Bone marrow (tissue), 2 donors: ENCODE results near the gene SLC6A5.

Experiments used
- DNase-seq, 2 donors: peaks; one replicate each; lab custom pipeline; 2025; lab: John Stamatoyannopoulos, UW

Gene SLC6A5

DNA sequence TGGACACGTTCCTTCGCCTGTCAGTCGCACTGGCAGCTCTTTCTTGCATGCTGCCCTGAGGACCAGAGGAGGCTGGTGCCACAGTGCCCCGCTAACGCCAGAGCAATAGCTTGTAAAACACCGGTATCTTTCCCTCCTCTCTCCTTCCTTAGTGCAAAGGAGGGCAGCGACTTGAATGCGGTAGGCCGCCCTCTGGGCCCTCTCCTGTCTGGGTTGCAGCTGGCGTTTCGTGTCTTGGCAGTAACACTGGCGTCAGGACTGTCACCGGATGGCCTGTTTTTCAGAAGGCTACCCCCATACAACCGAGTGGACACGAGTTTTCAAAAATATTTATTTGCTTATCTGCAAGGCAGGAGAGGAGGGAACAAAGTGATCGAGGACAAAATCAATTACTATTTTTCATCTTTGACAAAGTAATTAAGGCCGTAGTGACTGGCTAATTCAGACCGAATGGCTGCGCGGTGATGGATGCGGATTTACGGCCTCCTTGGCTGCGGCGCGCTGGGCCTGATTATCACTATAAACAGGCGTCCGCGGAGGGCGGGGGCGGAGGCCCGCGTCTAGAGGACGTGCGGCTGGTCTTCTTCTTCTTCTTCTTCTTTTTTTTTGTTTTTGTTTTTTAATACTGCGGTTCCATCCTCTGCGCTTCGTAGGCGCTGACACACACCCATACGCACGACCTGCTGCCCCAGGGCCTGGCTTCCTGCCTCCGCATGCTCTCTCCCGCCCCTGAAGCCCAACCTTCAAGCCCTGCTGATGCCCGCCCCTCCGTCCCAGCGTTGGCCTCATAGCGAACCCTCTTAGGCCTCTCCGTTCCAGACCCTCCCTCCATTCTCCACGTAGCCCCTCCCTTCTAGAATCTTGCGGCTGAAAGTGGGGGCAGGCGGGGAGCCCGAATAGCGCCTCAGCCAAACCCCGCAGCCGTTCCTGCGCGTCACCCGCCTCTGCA, 2.9 kb upstream of the SLC6A5 start:
- no peak for DNase-seq

GRCh38 chr11:20597154-20597679, 2.2 kb upstream of the SLC6A5 start:
- DNase-seq: no peak

DNA sequence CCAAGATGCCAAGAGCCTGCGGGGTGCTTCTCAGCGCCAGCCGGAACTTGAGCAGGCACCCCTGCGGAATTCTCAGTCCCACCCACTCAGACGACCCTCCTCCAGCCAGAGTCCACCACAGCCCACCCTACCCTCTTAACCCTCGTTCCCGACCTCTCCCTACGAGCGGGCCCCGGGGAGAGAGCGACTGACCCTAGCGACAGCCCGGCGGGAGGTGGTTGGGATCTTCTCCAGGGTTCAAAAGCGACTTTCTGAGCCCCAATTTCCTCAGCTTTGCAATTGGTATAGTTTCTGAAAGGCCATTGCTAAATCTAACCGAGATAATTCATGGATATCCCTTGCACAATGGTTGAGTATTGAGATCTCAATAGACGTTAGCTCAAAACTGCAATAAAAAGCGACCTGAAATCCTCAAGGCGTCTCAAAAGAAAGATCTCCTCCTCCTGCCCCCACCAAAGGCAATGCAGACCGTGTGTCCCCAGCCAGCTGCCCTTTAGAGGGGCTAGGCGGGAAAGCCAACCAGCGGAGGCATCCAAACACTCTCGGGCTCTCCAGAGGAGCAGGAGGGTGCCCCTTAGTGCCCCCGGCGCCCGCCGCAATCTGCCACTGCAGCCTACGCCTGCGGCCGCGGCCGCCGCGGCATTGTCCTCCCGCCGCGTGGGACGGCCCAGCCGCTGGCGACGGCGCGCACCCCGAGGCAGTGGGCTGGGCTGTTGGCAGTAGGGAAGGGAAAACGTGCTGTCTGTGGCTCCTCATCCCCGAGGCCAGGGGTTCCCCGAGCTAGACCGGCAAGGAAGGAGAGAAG, 1.5 kb upstream of the SLC6A5 start:
- DNase-seq: no peak

GRCh38 chr11:20598492-20598891, 916 bp upstream of the SLC6A5 start:
- no peak for DNase-seq

DNA sequence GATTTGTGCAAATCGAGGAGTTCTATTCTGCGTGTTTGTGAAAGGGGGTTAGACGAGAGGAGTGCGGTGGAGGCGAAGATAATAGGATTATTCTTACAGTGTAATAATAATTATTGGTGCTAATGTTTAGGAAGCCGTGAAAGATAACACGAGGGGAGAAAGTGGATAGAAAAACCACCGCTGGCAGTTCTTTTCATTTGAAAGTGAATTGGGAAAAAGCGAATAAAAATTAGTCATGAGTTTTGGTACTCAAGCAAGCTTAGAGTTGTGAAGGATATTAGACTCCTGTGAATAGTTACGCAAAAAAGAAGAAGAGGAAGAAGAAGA, 575 bp downstream of the SLC6A5 start:
- no peak for DNase-seq

GRCh38 chr11:20600551-20600950, 1.1 kb downstream of the SLC6A5 start:
- no peak for DNase-seq

- no peak for DNase-seq
Measured at GRCh38 chr11:20601221-20601914, 2.0 kb downstream of the SLC6A5 start.

GRCh38 chr11:20604295-20604803, 4.9 kb downstream of the SLC6A5 start:
- DNase-seq: no peak

DNA sequence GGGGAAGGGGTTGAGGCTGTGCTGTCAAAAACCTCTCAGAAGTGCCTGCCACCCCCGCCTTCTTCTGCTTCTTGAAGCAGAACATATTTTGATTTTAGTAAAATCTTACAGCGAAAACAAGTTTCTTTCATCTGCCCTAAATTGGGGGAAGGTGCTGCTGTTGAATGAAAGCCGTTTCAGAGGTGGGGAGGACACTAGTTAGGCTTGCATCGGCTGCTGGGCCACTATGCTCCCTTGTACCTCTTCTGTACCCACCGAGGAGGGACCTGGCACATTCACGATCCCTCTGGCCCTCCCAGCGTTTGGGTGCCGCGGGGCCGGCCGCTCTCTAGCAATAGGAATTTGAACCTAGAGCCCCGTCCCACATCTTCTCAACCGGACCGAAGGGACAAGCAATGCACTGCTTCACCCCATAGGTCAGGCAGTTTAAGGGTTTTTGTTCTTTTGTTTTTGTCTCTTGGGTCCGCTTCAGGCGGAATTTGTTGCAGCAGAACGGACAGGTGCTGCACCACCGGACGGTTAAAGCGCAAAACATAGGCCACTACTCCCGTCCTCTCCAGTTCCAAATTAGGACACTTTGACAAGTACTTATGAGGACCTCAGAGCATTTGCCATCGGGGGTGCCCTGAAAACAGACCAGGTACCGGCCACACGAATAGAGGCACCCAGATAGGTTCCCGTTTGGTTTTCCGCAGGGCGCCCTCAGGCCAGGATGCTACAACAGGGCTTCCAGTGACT, 5.6 kb downstream of the SLC6A5 start:
- DNase-seq: no peak

DNA sequence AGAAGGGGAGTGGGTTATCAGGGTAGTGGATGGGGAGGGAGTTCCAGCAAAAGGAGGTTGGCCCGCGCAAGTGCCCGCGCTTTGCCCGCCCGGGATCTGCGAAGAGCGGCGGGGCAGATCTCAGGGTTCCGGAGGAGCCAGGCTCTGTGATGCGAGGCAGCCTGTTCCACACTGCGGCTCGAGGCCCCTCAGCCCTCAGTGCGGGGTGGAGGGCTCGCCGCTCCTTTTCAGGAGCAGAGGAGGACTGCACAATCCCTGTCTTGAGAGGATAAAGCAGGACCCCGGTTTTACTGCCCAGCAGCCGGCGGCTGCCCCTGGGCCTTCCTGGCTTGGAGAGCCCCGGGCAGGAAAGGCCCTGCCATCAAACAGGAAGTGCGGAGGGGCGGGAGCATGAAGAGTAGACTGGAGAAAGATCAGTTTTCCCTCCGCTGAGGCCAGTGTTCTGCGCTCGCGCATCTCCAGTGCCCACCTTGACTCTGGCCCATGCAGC, 6.2 kb downstream of the SLC6A5 start:
- no peak for DNase-seq

DNA sequence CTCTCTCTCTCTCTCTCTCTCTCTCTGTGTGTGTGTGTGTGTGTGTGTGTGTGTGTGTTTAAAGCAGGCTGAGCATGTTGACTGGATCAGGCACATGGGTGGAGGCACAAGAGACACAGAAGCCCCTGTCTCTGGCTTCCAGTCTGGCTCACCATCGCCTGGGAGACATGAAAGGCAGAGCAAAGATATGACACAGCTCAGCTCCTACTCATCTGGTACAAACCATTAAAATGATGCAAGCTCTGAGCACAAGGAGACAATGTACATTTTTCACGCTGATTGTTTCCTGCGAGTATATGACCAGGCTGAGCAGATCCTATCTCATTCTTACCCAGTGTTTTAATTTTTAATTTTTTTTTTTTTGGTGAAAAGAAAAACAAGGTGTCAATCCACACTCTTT, 9.5 kb downstream of the SLC6A5 start:
- DNase-seq: no peak

- peak; percentile 11 to 29 for DNase-seq
Measured at GRCh38 chr11:20609727-20610707, 10.6 kb downstream of the SLC6A5 start.

GRCh38 chr11:20610825-20611224, 11.4 kb downstream of the SLC6A5 start:
- no peak for DNase-seq

DNA sequence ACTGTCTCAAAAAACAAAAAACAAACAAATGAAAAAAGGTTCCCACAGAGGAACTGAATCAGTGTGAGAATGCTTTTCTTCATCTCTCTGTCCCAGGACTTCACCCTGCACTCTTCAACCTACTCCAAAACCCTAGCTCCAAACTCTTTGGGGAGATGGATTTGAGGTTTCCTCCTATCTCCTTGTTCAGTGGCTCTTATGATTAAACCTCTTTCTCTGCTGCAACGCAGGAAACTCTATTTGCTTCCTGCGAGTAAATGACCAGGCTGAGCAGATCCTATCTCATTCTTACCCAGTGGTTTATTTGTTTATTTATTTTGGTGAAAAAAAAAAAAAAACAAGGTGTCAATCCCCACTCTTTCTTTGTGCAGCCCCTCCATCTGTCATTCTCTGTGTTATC, 12.0 kb downstream of the SLC6A5 start:
- no peak for DNase-seq

- no peak for DNase-seq
Measured at GRCh38 chr11:20611892-20612291, 12.5 kb downstream of the SLC6A5 start.

DNA sequence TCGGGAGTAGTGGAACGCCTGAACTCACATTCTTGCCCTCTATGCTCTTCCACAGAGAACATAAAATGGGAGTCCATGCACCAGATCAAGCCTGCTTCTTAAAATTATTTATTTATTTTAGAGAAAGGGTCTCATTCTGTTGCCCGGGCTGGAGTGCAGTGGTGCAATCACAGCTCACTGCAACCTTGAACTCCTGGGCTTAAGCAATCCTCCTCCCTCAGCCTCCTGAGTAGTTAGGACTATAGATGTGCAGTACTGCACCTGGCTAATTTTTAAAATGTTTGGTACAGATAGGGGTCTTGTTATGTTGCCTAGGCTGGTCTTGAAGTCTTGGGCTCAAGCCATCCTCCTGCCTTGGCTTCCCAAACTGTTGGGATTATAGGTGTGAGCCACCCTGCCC, 13.0 kb downstream of the SLC6A5 start:
- DNase-seq: no peak

DNA sequence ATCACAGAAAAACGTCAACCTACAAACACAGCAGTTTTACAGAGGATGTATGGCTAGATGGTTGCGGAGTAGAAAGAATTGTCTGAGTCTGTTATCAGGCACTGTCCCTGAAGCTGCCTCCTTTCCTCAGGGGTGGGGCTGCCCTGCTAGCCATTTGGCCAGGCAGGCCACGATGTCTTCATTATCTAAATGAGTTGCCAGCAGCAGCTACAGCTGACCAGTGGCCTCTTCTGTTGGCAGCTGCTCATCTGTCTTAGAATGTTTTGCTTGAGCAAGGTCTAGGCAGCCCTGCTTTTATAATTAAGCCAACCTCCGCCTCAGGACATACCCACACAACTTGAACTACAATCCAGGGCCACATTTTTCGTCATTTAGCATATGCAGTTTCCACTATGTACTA, 17.5 kb downstream of the SLC6A5 start:
- DNase-seq: no peak

DNA sequence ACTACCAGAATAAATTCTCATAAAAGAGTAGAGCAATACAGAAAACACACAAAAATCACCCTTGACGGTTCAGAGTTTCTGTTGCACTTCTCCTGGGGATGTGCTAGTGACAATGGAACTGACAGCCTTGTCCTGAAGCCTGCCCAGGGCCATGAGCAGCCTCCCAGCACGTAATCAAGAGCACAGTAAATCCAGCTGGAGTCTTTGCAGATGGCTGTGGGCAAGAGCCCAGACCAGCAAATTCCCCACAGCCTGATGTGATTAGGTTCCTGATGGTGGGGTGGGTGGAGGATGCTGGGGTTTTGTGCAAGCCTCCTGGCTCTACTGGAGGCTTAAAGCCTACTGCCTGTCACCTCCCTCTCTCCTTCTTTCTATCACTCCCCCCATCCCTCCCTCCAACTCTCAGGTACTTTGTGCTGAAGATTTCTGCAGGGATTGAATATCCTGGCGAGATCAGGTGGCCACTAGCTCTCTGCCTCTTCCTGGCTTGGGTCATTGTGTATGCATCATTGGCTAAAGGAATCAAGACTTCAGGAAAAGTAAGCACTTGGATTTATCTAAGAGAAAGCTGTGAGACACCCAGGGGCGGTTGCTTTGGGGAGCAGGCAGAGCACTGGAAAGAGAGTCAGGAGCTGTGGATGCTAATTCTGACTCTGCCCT, 18.1 kb downstream of the SLC6A5 start:
- no peak for DNase-seq

- DNase-seq: no peak
Measured at GRCh38 chr11:20618083-20618482, 18.7 kb downstream of the SLC6A5 start.

DNA sequence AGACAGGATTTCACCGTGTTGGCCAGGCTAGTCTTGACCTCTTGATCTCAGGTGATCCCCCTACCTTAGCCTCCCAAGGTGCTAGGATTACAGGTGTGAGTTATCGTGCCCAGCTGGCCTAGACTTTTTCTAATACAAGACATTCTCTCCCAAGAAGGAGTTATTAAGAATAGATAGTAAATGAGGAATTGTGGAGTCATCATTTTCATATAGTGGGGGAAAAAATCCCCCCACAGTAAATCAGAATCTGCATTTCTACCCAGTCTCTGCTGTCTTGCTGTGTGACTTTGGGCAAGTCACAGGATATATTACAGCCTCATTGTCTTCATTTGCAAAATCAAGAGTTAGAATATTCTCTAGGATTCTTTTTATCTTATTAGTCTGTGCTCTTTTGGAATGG, 21.6 kb downstream of the SLC6A5 start:
- no peak for DNase-seq
